IPS DF 4.7 (cell line): ENCODE measurements around the gene EXO1.
"Not testable (repeated sequence)": the region's sequence is repeated elsewhere in the genome, so short reads cannot be mapped to it uniquely, and the experiment has no call there.

ENCODE experiments used
- DNase-seq: peaks from one replicate; pipeline ENCODE4 v3.0.0-alpha.2; 2013; ENCODE audit warnings: low spot score; ENCODE audit errors: extremely low read depth

EXO1 gene

GRCh38 chr1:241836941-241837340 lies 11.1 kb upstream of the EXO1 start:
- no peak for DNase-seq

DNA sequence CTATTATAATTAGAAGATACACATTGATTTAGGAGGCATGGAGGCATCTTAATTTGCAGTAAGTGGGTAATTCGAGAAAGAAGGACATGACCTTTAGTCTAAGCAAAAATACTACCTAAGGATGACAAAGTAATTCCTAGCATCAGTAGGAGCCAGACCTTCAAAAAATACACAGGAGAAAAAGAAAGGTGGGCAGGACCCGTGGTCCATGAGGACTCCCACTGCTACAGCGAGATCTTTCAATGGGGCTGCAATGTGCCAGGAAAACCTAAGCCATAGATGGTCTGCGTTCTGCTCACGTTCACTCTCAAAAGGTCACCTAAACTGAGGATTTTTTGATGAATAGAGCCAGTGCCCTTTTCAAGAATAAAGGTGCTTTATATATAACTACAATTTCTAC lies 10.6 kb upstream of the EXO1 start:
- DNase-seq: no peak

- DNase-seq: no peak
Observed at GRCh38 chr1:241837901-241838300, 10.1 kb upstream of the EXO1 start.

DNA sequence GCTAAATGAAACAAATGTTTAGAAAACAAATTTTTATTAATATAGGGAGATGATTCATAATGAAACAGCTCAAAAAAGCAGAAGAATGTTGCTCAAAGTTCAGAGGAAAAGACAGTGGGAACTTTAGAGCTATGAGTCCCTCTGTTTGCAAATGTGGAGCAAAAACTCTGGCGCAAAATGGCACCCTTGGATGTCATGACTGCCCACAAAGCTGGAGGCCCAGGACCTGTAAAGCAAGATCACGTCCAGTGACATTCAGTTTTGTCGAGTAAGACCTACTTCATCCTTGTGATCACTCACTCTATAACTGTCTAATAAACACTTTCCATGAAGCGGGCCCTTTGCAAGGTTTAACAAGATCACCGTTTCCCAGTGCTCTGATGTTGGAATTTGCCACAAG lies 9.1 kb upstream of the EXO1 start:
- no peak for DNase-seq

- DNase-seq: no peak
Observed at GRCh38 chr1:241839369-241839979, 8.5 kb upstream of the EXO1 start.

DNA sequence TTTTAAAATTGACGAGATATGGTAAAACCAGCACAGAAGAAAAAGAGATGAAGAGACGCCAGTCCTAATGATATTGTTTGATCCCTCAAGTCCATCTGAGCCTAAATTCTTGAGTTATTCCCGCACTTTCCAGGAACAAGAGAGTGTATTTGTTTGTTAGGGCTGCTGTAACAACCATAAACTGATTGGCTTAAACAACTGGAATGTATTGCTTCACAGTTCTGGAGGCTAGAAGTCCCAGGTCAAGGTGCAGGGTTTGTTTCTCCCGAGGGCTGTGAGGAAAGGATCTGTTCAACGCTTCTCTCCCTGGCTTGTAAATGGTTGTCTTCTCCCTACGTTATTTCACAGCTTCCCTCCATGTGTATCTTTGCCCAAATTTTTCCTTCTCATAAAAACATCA lies 7.8 kb upstream of the EXO1 start:
- no peak for DNase-seq

- DNase-seq: no peak
Observed at GRCh38 chr1:241841691-241842090, 6.3 kb upstream of the EXO1 start.

DNA sequence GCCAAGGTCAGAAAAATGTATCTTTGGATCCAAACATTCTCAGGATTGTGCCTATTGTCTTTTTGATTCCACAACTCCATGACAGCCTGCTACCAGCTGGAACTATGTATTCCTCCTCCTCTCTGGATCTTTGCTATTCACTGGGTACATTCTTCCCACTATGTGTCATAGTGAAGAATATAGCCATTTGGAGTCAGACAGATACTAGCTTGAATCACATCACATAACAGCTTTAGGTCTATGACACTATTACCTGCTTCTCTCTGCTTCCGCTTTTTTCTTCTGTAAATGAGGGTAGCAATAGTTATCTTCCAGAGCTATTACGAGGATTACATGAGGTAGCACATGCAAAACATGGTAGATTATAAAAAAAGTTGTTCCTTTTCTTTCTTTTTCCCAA lies 5.4 kb upstream of the EXO1 start:
- DNase-seq: no peak

DNA sequence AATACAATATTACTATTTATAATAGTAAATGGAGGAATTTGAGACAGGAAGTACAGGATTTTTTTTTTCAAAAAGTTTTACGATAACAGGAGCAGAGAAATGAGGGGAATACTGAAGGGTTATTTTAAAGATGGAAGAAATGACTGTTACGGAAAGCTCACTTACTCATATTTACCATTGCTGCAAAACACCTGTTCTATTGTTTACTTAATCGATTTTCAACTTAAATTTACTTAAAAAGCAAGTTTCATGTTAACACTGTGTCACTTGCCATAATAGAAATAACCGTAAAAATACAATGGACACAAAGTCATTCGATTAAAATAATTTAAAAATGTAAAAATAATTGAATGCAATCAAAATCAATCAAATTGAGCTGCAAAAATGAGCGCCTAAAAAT lies 3.4 kb upstream of the EXO1 start:
- DNase-seq: no peak

- DNase-seq: no peak
Observed at GRCh38 chr1:241846375-241846774, 1.6 kb upstream of the EXO1 start.

GRCh38 chr1:241846862-241847539 lies 1.0 kb upstream of the EXO1 start:
- DNase-seq: no peak

GRCh38 chr1:241847540-241847795 lies 536 bp upstream of the EXO1 start:
- DNase-seq: no peak

- no peak for DNase-seq
Observed at GRCh38 chr1:241848686-241849344, 811 bp downstream of the EXO1 start.

DNA sequence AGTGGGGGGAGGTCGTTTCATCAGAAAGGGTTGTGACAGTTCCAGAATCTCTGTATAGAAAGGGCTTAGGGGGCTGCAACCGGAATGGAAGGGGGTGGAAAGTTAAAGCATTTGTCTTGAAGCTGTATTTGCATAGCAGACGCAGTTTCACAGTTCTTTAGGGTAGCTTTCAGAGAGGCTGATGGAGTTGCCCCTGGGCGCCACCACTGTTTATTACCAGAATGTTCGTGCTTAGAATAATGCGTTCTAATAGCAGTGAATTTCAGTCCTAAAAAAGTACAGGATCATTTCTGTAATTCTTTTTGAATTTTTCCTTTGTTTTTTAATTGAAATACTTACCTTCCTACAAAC lies 1.3 kb downstream of the EXO1 start:
- DNase-seq: no peak

DNA sequence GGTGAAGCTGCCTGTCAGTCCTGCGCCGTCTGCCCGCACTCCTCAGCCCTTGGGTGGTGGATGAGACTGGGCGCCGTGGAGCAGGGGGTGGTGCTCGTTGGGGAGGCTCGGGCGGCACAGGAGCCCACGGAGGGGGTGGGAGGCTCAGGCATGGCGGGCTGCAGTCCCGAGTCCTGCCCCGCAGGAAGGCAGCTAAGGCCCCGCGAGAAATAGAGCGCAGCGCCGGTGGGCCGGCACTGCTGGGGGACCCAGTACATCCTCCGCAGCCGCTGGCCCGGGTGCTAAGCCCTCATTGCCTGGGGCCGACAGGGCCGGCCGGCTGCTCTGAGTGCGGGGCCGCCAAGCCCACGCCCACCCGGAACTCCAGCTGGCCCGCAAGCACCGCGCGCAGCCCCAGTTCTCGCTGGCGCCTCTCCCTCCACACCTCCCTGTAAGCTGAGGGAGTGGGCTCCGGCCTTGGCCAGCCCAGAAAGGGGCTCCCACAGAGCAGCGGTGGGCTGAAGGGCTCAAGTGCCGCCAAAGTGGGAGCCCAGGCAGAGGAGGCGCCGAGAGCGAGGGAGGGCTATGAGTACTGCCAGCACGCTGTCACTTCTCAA lies 7.6 kb downstream of the EXO1 start:
- DNase-seq: not testable (repeated sequence)

DNA sequence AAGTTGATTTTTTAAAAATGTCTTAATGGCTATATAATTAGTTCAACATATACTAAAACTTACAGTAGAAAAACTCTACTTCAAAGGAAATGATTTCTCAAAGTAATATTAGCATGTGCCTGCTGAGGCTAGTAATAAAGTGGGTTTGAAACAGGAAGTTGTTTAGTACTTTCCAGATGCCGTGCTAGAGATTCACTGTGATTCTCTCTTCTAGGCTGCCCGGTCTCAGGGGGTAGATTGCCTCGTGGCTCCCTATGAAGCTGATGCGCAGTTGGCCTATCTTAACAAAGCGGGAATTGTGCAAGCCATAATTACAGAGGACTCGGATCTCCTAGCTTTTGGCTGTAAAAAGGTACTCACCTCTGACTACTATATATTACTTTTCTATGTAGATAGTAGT lies 9.1 kb downstream of the EXO1 start:
- DNase-seq: no peak

- DNase-seq: no peak
Observed at GRCh38 chr1:241860922-241861321, 12.9 kb downstream of the EXO1 start.

DNA sequence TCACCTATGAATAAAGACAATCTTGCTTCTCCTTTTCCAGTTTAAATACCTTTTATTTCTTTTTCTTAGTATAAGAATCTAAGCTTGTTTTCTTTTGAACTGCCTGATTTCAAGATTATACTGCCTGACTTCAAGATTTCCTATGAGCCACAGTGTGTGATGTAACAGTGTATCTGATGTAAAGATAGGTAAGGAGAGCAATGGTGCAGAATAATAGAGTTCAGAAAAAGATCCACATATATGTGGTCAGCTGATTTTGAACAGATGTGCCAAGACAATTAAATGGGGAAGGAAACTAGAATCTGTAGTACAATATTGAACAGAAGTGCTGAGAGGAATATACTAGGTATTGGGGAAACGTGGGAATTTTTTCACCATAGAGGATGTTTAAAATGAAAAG lies 21.0 kb downstream of the EXO1 start:
- no peak for DNase-seq

GRCh38 chr1:241870336-241870735 lies 22.3 kb downstream of the EXO1 start:
- DNase-seq: no peak

- no peak for DNase-seq
Observed at GRCh38 chr1:241870746-241871430, 22.9 kb downstream of the EXO1 start.

DNA sequence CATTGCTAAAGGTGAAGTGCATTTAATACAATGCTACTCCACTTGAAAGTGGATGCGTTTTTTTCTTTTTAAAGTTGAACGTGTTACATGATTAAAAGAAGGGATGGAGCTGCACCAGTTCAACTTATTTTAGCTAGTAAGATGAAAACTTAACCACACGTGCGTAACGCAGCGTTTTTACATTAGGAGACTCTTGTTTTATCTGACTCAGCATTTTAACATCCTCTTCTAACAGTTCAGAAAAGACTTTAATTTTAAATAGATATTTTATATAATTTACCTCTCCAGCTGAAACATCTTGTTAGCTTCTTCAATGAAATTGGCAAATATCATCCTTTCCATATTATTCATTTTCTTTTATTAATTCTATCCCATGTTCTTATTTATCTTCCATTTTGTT lies 33.4 kb downstream of the EXO1 start:
- no peak for DNase-seq

GRCh38 chr1:241883159-241883558 lies 35.2 kb downstream of the EXO1 start:
- no peak for DNase-seq
